ENCODE measurements around the gene ZNF230. TPM values are rescaled to one million over a fixed set of nuclear protein-coding genes. Genes with fewer than 3 reads are reported as not detected.

The ZNF230 gene
- polyA plus RNA-seq (2013, experiment 1 of 2), result 0.95 TPM
- 0.98 TPM for polyA plus RNA-seq (2013, experiment 2 of 2)

GRCh38 chr19:44002566-44003460, at the start of gene ZNF230:
ZNF230 (plus strand) TSS chr19:44002957; CDS start chr19:44007079, 4,122 bp downstream.
- Histone ChIP-seq H3K36me3 (ENCODE audit: control insufficient read depth, insufficient read depth, low read length) (no peaks in the 10 kb centered on the region), H3K4me2 (ENCODE audit: low read length) (peak within 1 kb of the TSS; percentile 97), H2BK15ac (replicated peaks; ENCODE audit: low read depth) (no peak within 1 kb of the TSS), H3K9ac (ENCODE audit: low read length) (peak within 1 kb of the TSS; percentile 82), H3K4me3 (ENCODE audit: low read length) (peak within 1 kb of the TSS; percentile 82), H3K27me3 (ENCODE audit: insufficient read depth, low read length, poor library complexity) (no peaks in the 10 kb centered on the region), H3K56ac (ENCODE audit: low read length) (peak within 1 kb of the TSS; percentile 95), H3K4ac (ENCODE audit: low read depth, low read length) (no peak within 1 kb of the TSS), H4K5ac (ENCODE audit: low read length) (no peak within 1 kb of the TSS), H3K23ac (ENCODE audit: low read length) (no peak within 1 kb of the TSS), H3K18ac (ENCODE audit: low read length) (peak within 1 kb of the TSS; percentile 78), H2AK5ac (ENCODE audit: low read length) (no peak within 1 kb of the TSS), H3K79me1 (ENCODE audit: low read length) (no peaks in the 10 kb centered on the region), H3K4me1 (ENCODE audit: control insufficient read depth, low read depth, low read length) (no peaks in the 10 kb centered on the region), H2BK120ac (ENCODE audit: low read depth, low read length) (no peak within 1 kb of the TSS), H3K27ac (ENCODE audit: low read depth, low read length) (no peak within 1 kb of the TSS), H3K79me2 (ENCODE audit: control insufficient read depth, insufficient read depth, low read length) (no peaks in the 10 kb centered on the region), H4K8ac (ENCODE audit: low read depth, low read length) (no peak within 1 kb of the TSS), H2BK5ac (ENCODE audit: low read length) (no peak within 1 kb of the TSS)
- DNase-seq, result peak; percentile 98
- no CpG with 5 or more reads among the region's 48 CpGs for WGBS (ENCODE audit: extremely low coverage, insufficient coverage, low lambda C conversion rate)

GRCh38 chr19:43956827-43957226, 45.9 kb upstream of the ZNF230 start:
- Histone ChIP-seq H3K79me2 (ENCODE audit: control insufficient read depth, insufficient read depth, low read length) (no peaks in the 10 kb centered on the region), H2BK15ac (replicated peaks; ENCODE audit: low read depth) (no peak overlapping the region), H3K9ac (ENCODE audit: low read length) (no peak overlapping the region), H3K27ac (ENCODE audit: low read depth, low read length) (no peak overlapping the region), H3K4me1 (ENCODE audit: control insufficient read depth, low read depth, low read length) (no peaks in the 10 kb centered on the region), H2BK5ac (ENCODE audit: low read length) (no peak overlapping the region), H3K27me3 (ENCODE audit: insufficient read depth, low read length, poor library complexity) (no peaks in the 10 kb centered on the region), H3K79me1 (ENCODE audit: low read length) (no peaks in the 10 kb centered on the region), H2AK5ac (ENCODE audit: low read length) (no peak overlapping the region), H4K8ac (ENCODE audit: low read depth, low read length) (no peak overlapping the region), H3K36me3 (ENCODE audit: control insufficient read depth, insufficient read depth, low read length) (no peaks in the 10 kb centered on the region), H3K56ac (ENCODE audit: low read length) (no peak overlapping the region), H3K4me2 (ENCODE audit: low read length) (no peak overlapping the region), H2BK120ac (ENCODE audit: low read depth, low read length) (no peak overlapping the region), H3K18ac (ENCODE audit: low read length) (no peak overlapping the region), H3K4me3 (ENCODE audit: low read length) (no peak overlapping the region), H4K5ac (ENCODE audit: low read length) (no peak overlapping the region), H3K4ac (ENCODE audit: low read depth, low read length) (no peak overlapping the region), H3K23ac (ENCODE audit: low read length) (no peak overlapping the region)
- no CpG with 5 or more reads among the region's 3 CpGs for WGBS (ENCODE audit: extremely low coverage, insufficient coverage, low lambda C conversion rate)
- DNase-seq, result no peak

- no peak overlapping the region for H2BK5ac ChIP-seq (ENCODE audit: low read length)
- H2BK120ac ChIP-seq (ENCODE audit: low read depth, low read length), result no peak overlapping the region
- no peak overlapping the region for H4K5ac ChIP-seq (ENCODE audit: low read length)
- H3K27ac ChIP-seq (ENCODE audit: low read depth, low read length), result no peak overlapping the region
- no peak overlapping the region for H3K4me3 ChIP-seq (ENCODE audit: low read length)
- no peak overlapping the region for H3K9ac ChIP-seq (ENCODE audit: low read length)
- H2BK15ac ChIP-seq (replicated peaks; ENCODE audit: low read depth), result no peak overlapping the region
- no peak overlapping the region for H4K8ac ChIP-seq (ENCODE audit: low read depth, low read length)
- H2AK5ac ChIP-seq (ENCODE audit: low read length), result no peak overlapping the region
- no peaks in the 10 kb centered on the region for H3K79me1 ChIP-seq (ENCODE audit: low read length)
- H3K18ac ChIP-seq (ENCODE audit: low read length), result no peak overlapping the region
- no peak for DNase-seq
- no peak overlapping the region for H3K4ac ChIP-seq (ENCODE audit: low read depth, low read length)
- no peaks in the 10 kb centered on the region for H3K36me3 ChIP-seq (ENCODE audit: control insufficient read depth, insufficient read depth, low read length)
- no peaks in the 10 kb centered on the region for H3K79me2 ChIP-seq (ENCODE audit: control insufficient read depth, insufficient read depth, low read length)
- H3K4me1 ChIP-seq (ENCODE audit: control insufficient read depth, low read depth, low read length), result no peaks in the 10 kb centered on the region
- no peak overlapping the region for H3K4me2 ChIP-seq (ENCODE audit: low read length)
- H3K27me3 ChIP-seq (ENCODE audit: insufficient read depth, low read length, poor library complexity), result no peaks in the 10 kb centered on the region
- WGBS (ENCODE audit: extremely low coverage, insufficient coverage, low lambda C conversion rate), result no CpG with 5 or more reads among the region's 3 CpGs
- H3K23ac ChIP-seq (ENCODE audit: low read length), result no peak overlapping the region
- no peak overlapping the region for H3K56ac ChIP-seq (ENCODE audit: low read length)
Measured at GRCh38 chr19:43957891-43958290, 44.9 kb upstream of the ZNF230 start.

GRCh38 chr19:43960411-43960810, 42.3 kb upstream of the ZNF230 start:
- H3K4me2 ChIP-seq (ENCODE audit: low read length), result no peak overlapping the region
- H3K9ac ChIP-seq (ENCODE audit: low read length), result no peak overlapping the region
- no CpG with 5 or more reads among the region's 4 CpGs for WGBS (ENCODE audit: extremely low coverage, insufficient coverage, low lambda C conversion rate)
- H3K79me2 ChIP-seq (ENCODE audit: control insufficient read depth, insufficient read depth, low read length), result no peaks in the 10 kb centered on the region
- no peaks in the 10 kb centered on the region for H3K36me3 ChIP-seq (ENCODE audit: control insufficient read depth, insufficient read depth, low read length)
- no peak overlapping the region for H3K23ac ChIP-seq (ENCODE audit: low read length)
- H3K4me3 ChIP-seq (ENCODE audit: low read length), result no peak overlapping the region
- no peaks in the 10 kb centered on the region for H3K79me1 ChIP-seq (ENCODE audit: low read length)
- H3K4ac ChIP-seq (ENCODE audit: low read depth, low read length), result no peak overlapping the region
- H2BK15ac ChIP-seq (replicated peaks; ENCODE audit: low read depth), result no peak overlapping the region
- DNase-seq, result no peak
- no peak overlapping the region for H4K8ac ChIP-seq (ENCODE audit: low read depth, low read length)
- no peak overlapping the region for H4K5ac ChIP-seq (ENCODE audit: low read length)
- no peak overlapping the region for H3K27ac ChIP-seq (ENCODE audit: low read depth, low read length)
- H2BK120ac ChIP-seq (ENCODE audit: low read depth, low read length), result no peak overlapping the region
- H2BK5ac ChIP-seq (ENCODE audit: low read length), result no peak overlapping the region
- no peak overlapping the region for H3K56ac ChIP-seq (ENCODE audit: low read length)
- no peaks in the 10 kb centered on the region for H3K4me1 ChIP-seq (ENCODE audit: control insufficient read depth, low read depth, low read length)
- no peak overlapping the region for H2AK5ac ChIP-seq (ENCODE audit: low read length)
- no peak overlapping the region for H3K18ac ChIP-seq (ENCODE audit: low read length)
- H3K27me3 ChIP-seq (ENCODE audit: insufficient read depth, low read length, poor library complexity), result no peaks in the 10 kb centered on the region

- Histone ChIP-seq H4K5ac (ENCODE audit: low read length) (no peak overlapping the region), H3K18ac (ENCODE audit: low read length) (no peak overlapping the region), H4K8ac (ENCODE audit: low read depth, low read length) (no peak overlapping the region), H2BK15ac (replicated peaks; ENCODE audit: low read depth) (no peak overlapping the region), H3K27me3 (ENCODE audit: insufficient read depth, low read length, poor library complexity) (no peaks in the 10 kb centered on the region), H3K36me3 (ENCODE audit: control insufficient read depth, insufficient read depth, low read length) (peaks cover 14% of the 10 kb centered on the region), H2AK5ac (ENCODE audit: low read length) (no peak overlapping the region), H3K79me2 (ENCODE audit: control insufficient read depth, insufficient read depth, low read length) (no peaks in the 10 kb centered on the region), H3K56ac (ENCODE audit: low read length) (no peak overlapping the region), H2BK120ac (ENCODE audit: low read depth, low read length) (no peak overlapping the region), H3K4me3 (ENCODE audit: low read length) (peak overlapping the region; percentile 25), H3K4me2 (ENCODE audit: low read length) (no peak overlapping the region), H3K9ac (ENCODE audit: low read length) (no peak overlapping the region), H3K79me1 (ENCODE audit: low read length) (no peaks in the 10 kb centered on the region), H3K4ac (ENCODE audit: low read depth, low read length) (no peak overlapping the region), H3K4me1 (ENCODE audit: control insufficient read depth, low read depth, low read length) (no peaks in the 10 kb centered on the region), H3K23ac (ENCODE audit: low read length) (no peak overlapping the region), H2BK5ac (ENCODE audit: low read length) (no peak overlapping the region), H3K27ac (ENCODE audit: low read depth, low read length) (no peak overlapping the region)
- WGBS (ENCODE audit: extremely low coverage, insufficient coverage, low lambda C conversion rate), result no CpG with 5 or more reads among the region's 3 CpGs
- peak; percentile 41 for DNase-seq
Measured at GRCh38 chr19:43966079-43966694, 36.6 kb upstream of the ZNF230 start.
